Measurements from ENCODE around the gene NOL11.

GRCh38 chr17:67773246-67773645 lies 55.5 kb downstream of the NOL11 start:
- no peak for TF ChIP-seq EZH2 (IDR thresholded peaks at IDR 0.05; ENCODE audit: insufficient read depth, poor library complexity, severe bottlenecking)
- no peak for TF ChIP-seq EZH2phosphoT487 (IDR thresholded peaks at IDR 0.05; ENCODE audit: insufficient read depth, low read depth)
